Measurements from ENCODE around the gene MYO1F. TPM values are rescaled to one million over a fixed set of nuclear protein-coding genes. Genes with fewer than 3 reads are reported as not detected.

The MYO1F gene
- total RNA-seq, 2 donors from 2014 or later, result 6.1 to 9.4 TPM

DNA sequence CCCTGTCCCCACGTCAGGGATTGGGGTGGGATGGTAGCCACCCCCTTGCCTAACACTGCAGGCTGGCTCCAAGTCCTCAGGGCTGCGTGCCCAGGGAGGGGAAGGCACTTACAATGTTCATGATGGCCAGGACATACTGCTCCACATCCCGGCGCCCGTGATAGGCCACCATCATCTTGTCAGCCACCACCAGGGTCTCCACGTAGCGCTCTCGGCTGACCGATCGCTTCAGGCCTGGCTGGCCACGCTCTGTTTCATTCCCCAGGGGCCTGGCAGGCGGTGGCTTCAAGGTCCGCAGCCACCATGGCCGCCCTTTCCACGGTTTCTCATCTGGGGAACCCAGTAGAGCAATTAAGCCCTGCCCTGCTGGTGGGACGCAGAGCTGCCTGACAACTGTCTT is 23.6 kb upstream of the MYO1F start:
- H3K9me3 ChIP-seq, result no peaks in the 10 kb centered on the region

GRCh38 chr19:8600064-8600463 is 22.8 kb upstream of the MYO1F start:
- no peaks in the 10 kb centered on the region for H3K9me3 ChIP-seq
- H3K36me3 ChIP-seq, result no peaks in the 10 kb centered on the region
- no peaks in the 10 kb centered on the region for H3K4me1 ChIP-seq (replicated peaks)
- H3K27ac ChIP-seq, result no peak overlapping the region
- WGBS, result 96% methylated on average over 2 of the region's 2 CpGs
- H3K4me3 ChIP-seq, result no peak overlapping the region
- H3K27me3 ChIP-seq (replicated peaks; ENCODE audit: insufficient read depth), result no peaks in the 10 kb centered on the region
- TF ChIP-seq, protein P1, sequence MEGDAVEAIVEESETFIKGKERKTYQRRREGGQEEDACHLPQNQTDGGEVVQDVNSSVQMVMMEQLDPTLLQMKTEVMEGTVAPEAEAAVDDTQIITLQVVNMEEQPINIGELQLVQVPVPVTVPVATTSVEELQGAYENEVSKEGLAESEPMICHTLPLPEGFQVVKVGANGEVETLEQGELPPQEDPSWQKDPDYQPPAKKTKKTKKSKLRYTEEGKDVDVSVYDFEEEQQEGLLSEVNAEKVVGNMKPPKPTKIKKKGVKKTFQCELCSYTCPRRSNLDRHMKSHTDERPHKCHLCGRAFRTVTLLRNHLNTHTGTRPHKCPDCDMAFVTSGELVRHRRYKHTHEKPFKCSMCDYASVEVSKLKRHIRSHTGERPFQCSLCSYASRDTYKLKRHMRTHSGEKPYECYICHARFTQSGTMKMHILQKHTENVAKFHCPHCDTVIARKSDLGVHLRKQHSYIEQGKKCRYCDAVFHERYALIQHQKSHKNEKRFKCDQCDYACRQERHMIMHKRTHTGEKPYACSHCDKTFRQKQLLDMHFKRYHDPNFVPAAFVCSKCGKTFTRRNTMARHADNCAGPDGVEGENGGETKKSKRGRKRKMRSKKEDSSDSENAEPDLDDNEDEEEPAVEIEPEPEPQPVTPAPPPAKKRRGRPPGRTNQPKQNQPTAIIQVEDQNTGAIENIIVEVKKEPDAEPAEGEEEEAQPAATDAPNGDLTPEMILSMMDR (IDR thresholded peaks at IDR 0.05), result no peak
- TF ChIP-seq POLR2AphosphoS5 (IDR thresholded peaks at IDR 0.05), result no peak
- no peak for TF ChIP-seq POLR2A (IDR thresholded peaks at IDR 0.05)
- intact Hi-C loops (cut with DNase I), result no loop called here
- no peak for DNase-seq (ENCODE audit: low spot score)

More for the DNA sequence above, 23.6 kb upstream of the MYO1F start:
- H3K27ac ChIP-seq, result no peak overlapping the region
- H3K36me3 ChIP-seq, result no peaks in the 10 kb centered on the region
- H3K27me3 ChIP-seq (replicated peaks; ENCODE audit: insufficient read depth), result no peaks in the 10 kb centered on the region
- no peak overlapping the region for H3K4me3 ChIP-seq
- no peaks in the 10 kb centered on the region for H3K4me1 ChIP-seq (replicated peaks)
- intact Hi-C loops (cut with DNase I), result no loop called here
- no peak for DNase-seq (ENCODE audit: low spot score)
- 96% methylated on average over 16 of the region's 16 CpGs for WGBS
- TF ChIP-seq, protein P1 (IDR thresholded peaks at IDR 0.05), result no peak
- TF ChIP-seq POLR2A (IDR thresholded peaks at IDR 0.05), result no peak
- TF ChIP-seq POLR2AphosphoS5 (IDR thresholded peaks at IDR 0.05), result no peak

DNA sequence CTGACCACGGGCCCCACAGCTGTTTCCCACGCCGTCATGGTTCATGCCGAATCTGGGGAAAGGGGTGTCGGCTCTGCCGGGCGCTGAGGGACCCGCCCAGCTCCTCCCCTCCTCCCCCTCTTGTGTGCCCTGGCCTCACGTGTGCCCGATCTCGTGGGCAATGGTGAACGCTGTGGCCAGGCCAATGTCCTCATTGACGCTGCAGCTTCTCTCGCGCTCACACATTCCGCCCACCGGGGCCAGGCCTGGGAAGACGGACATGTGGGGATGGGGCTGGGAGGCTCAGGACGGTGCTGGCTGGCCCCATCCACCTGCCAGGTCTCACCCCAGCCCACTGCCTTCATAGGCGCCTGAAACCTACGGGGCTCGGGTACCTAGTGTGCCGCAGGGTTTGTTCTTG is 18.9 kb upstream of the MYO1F start:
- Histone ChIP-seq H3K27me3 (replicated peaks; ENCODE audit: insufficient read depth) (no peaks in the 10 kb centered on the region), H3K27ac (peak overlapping the region in 1 of 2 donors; percentile 57), H3K4me1 (replicated peaks) (no peaks in the 10 kb centered on the region), H3K9me3 (no peaks in the 10 kb centered on the region), H3K4me3 (no peak overlapping the region), H3K36me3 (no peaks in the 10 kb centered on the region)
- intact Hi-C loops (cut with DNase I), result no loop called here
- no peak for DNase-seq (ENCODE audit: low spot score)
- no peak for TF ChIP-seq POLR2AphosphoS5 (IDR thresholded peaks at IDR 0.05)
- WGBS, result 83% methylated on average over 23 of the region's 23 CpGs

DNA sequence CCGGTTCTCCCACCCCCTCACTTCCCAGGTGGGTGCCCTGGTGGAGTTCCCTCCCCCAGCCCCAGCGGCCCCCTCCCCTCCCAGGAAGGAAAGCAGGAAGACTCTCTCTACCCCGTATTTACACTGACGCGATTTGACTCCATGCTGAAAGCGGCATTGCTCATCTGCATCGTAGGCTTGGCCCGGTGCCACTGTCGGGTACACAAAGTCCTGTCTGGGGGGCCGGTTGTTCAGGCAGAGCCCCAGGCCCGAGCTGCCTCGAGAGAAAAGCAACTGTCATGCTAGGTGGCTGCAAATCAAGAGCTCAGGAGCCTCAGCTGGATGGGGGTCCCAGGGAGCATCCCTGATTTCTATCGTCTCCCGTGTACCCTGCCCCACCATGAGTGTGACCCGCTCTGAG is 18.4 kb upstream of the MYO1F start:
- H3K27me3 ChIP-seq (replicated peaks; ENCODE audit: insufficient read depth), result no peaks in the 10 kb centered on the region
- TF ChIP-seq, protein P1 (IDR thresholded peaks at IDR 0.05), result no peak
- TF ChIP-seq POLR2A (IDR thresholded peaks at IDR 0.05), result no peak
- TF ChIP-seq POLR2AphosphoS5 (IDR thresholded peaks at IDR 0.05), result no peak
- H3K4me1 ChIP-seq (replicated peaks), result no peaks in the 10 kb centered on the region
- no peaks in the 10 kb centered on the region for H3K36me3 ChIP-seq
- H3K27ac ChIP-seq, result peak overlapping the region in 1 of 2 donors; percentile 57
- no peaks in the 10 kb centered on the region for H3K9me3 ChIP-seq
- no peak overlapping the region for H3K4me3 ChIP-seq
- intact Hi-C loops (cut with DNase I), result no loop called here
- 27% methylated on average over 15 of the region's 15 CpGs for WGBS
- DNase-seq (ENCODE audit: low spot score), result no peak

GRCh38 chr19:8593931-8594330 is 16.7 kb upstream of the MYO1F start:
- TF ChIP-seq POLR2AphosphoS5 (IDR thresholded peaks at IDR 0.05) (no peak), POLR2A (IDR thresholded peaks at IDR 0.05) (no peak)
- TF ChIP-seq, protein P1 (IDR thresholded peaks at IDR 0.05), result no peak
- DNase-seq (ENCODE audit: low spot score), result no peak
- no peak overlapping the region for H3K4me3 ChIP-seq
- no peaks in the 10 kb centered on the region for H3K9me3 ChIP-seq
- intact Hi-C loops (cut with DNase I), result no loop called here
- H3K4me1 ChIP-seq (replicated peaks), result no peaks in the 10 kb centered on the region
- no peak overlapping the region for H3K27ac ChIP-seq
- WGBS, result 100% methylated on average over 2 of the region's 2 CpGs
- no peaks in the 10 kb centered on the region for H3K36me3 ChIP-seq
- H3K27me3 ChIP-seq (replicated peaks; ENCODE audit: insufficient read depth), result no peaks in the 10 kb centered on the region
